ENCODE results near the gene SLC25A21.

- no peak for TF ChIP-seq FOXP2 (optimal IDR thresholded peaks at IDR 0.05; ENCODE audit: control extremely low read depth, extremely low read length, insufficient read depth)
- no peak for TF ChIP-seq POLR2AphosphoS5 (IDR thresholded peaks at IDR 0.05; ENCODE audit: borderline replicate concordance, low read depth, low read length)
- TF ChIP-seq EZH2 (IDR thresholded peaks at IDR 0.05), result no peak
These were observed 292.8 kb downstream of the SLC25A21 start for GRCh38 chr14:36879558-36879957.

Measured in SK-N-MC (cell line).